ENCODE data around the gene DARS1.
"Not testable (repeated sequence)": the region's sequence is repeated elsewhere in the genome, so short reads cannot be mapped to it uniquely, and the experiment has no call there.

The DARS1 gene

GRCh38 chr2:135984199-135985017 lies 1.0 kb downstream of the DARS1 start:
- no peak for DNase-seq (ENCODE audit: low read depth)

DNA sequence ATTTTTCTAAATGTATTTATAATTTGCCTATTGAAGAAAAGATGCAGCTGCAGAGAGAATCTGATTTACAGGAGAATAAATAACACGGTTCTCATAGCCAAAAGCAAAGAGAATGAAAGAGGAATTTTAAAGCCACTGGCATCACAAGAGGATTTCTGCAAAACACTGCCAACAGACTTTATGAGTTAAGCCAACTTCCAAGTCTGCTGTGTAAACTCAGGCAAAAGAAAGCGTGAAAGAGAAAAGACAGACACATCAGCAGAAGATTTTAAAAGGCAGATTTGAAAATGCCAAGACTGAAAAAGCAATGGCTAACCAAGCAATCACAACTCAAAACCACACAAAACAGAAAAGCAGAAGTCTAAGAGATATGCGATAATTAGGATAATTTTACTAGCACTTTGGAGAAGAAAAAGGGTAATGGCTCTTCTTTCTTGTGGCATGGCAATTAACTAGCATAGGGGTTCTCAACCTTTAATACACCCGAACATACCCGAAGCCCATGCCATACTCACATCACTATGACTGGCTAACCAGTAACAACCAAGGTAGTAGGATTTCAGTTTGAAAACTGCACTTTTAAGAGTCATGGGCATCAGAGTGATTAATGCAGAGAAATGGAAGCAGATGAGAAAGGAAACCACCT lies 4.9 kb downstream of the DARS1 start:
- no peak for DNase-seq (ENCODE audit: low read depth)

- no peak for DNase-seq (ENCODE audit: low read depth)
These were observed 9.7 kb downstream of the DARS1 start for GRCh38 chr2:135975702-135976101.

- no peak for DNase-seq (ENCODE audit: low read depth)
These were observed 11.4 kb downstream of the DARS1 start for GRCh38 chr2:135974036-135974435.

DNA sequence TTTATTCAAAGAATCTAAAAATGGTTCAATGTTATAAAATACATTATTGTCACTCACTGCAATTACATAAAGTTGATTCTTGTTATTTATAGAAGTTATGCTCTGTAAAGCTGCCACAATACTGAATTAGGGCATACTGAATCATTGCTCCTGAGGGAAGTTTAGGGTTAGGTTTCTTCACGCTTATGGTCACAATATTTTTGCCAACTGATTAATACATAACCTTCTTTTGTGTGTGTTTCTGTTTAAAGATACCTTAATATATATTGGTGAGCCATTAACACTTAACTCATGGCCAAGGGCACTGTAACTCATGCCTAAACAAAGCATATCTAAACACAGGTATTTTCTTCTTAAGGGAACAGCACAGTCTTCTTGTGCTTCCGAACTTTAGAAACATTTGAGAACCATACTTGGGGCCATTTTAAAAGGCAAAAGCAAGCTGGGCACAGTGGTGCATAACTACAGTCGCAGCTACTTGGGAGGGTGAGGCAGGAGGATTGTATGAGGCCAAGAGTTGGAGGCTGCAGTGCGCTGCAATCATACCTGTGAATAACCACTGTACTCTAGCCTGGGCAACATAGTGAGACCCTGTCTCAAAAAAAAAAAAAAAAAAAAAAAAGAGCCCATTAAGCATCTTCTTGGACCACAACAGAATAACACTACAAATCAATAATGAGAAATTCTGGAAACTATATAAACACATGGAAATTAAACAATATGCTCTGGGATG lies 15.6 kb downstream of the DARS1 start:
- DNase-seq (ENCODE audit: low read depth): no peak

DNA sequence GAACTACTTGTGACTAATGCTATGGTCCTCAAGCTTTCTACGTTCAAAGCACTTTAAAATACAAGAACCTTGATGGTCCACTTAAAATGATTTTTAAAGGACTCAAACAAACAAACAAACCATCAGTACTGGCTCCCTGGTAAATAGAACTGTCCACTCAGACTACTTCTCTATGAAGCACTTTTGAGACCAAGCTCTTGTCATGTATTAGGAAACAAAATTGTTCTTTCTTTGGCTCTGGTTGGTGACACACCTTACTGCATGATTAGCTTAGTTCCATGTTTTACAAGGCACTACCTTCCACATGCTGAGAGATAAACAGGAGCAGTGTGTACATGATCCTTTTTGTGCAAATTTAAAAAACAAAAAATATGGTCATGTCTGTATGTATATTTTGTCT lies 19.7 kb downstream of the DARS1 start:
- DNase-seq (ENCODE audit: low read depth): no peak

DNA sequence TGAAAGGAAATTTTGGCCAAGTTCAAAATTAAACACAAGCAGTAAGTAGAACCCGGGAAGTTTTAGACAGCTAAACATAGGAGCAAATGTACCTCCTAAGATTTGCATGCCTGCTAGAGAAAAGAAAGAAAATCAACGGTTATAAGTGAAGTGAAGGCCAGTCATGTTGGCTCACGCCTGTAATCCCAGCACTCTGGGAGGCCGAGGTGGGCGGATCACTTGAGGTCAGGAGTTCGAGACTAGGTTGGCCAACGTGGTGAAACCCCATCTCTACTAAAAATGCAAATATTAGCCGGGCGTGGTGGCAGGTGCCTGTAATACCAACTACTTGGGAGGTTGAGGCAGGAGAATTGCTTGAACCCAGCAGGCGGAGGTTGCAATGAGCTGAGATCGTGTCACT lies 21.0 kb downstream of the DARS1 start:
- DNase-seq (ENCODE audit: low read depth): not testable (repeated sequence)

DNA sequence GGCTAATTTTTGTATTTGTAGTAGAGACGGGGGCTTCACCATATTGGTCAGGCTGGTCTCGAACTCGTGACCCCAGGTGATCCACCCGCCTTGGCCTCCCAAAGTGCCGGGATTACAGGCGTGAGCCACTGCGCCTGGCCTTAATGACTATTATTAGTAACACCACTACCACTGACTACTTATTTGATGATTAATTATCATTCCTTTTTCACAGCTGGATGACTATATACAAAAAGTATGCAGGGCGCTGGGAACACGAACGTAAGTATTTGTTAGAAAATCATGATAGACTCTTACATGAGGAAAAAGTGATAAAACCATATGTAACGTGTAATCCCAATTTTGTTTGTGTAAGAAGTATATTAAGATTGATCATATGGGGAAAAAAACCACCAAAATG lies 21.6 kb downstream of the DARS1 start:
- no peak for DNase-seq (ENCODE audit: low read depth)

DNA sequence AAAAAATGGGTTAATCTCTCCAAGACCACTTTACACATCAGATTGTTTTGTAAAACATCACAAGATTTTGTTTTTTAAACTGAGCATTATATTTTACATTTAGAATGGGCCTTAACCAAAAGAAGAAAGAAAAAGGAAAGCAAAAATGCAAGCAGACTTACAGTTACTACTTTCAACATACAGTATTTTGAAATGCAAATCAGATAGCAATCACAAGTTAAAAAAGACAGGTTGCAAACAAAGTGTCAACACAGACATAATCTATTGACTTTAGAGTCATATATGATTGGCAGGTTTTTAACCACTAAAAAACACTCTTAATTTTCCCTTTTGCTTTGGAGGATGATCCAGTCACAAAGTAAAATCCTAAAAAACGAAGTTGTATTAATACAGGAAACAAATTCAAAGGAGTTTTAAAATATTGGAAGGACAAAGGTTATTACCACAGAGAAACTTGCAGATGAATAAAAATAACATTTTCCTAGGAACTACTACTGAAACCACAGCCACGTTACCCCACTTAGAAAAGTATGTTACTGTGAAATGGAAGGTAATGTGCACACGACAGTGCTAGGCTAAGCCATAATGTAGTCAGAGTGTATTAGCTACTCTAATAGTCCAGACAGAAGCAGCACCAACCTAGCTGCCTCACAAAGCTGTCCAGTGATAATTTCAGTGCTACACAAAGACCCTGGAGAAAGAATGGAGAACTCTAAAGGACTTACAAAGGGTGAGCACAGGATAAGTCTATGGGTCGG lies 22.9 kb downstream of the DARS1 start:
- no peak for DNase-seq (ENCODE audit: low read depth)

DNA sequence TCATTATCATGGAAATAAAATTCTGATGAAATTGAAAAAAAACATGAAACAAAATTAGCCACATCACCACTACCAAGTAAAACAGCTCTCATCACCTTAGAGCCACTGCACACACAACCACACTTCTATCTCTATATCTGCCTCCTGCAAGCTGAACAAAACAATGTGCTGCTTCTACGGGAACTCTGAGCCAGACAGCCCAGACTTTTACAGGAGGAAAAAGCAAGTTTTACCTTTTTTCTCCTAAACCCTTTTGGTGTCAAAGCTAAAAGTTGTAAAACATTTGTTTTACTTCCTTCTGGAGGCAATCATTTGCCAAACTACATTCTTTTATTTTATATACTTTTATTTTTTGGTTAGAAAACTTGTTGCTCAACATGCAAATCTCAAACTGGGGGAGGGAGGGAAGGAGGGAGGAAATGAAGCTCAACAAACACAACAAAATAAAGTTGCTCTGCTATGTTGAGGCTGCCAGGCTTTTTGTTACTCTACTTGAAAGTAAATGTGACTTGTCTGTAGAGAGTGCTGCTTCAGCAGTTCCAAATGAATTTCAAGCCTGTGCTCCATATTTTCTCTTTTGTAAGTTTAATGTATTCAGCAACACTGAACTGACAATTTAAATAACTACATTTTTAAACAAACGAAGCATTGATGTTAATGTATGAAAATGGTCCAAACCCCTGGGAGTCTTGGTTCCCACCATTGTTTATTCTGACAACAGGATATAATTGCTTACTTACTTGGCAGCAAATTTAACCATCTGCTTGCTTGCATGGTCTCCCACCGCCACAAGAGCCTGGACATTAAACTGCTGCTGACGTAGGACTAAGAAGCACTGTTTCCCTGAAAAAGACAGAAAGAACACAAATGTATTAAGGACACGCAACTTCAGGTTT lies 24.5 kb downstream of the DARS1 start:
- no peak for DNase-seq (ENCODE audit: low read depth)

DNA sequence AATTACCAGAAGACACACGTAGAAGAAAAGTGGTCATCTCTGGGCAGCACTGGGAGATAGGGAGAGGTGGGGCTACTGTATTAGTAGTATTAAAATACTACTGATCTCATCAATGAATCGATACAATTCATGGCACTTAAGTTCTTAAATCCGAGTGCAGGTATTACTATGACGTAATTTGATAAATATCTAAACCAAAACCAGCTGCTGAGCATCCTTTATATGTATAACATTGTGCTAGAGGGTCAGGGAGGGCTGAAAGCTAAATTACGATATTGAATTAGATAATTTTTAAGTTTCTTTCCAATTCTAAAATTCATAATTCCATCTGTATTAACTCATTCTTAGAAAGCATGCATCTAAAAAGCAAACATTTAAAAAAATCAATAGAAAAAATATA lies 25.3 kb downstream of the DARS1 start:
- DNase-seq (ENCODE audit: low read depth): no peak

DNA sequence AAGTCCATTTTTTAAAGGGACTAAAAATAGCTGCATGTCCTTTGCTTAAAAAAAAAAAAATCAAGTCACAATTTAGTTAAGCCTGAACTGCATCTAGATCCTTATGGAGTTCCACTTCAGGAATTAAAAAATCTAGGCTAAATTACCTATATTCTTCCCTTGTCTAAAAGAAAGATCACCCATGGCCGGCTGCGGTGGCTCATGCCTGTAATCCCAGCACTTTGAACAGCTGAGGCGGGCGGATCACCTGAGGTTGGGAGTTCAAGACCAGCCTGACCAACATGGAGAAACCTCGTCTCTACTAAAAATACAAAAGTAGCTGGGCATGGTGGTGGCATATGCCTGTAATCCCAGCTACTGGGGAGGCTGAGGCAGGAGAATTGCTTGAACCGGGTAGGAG lies 26.5 kb downstream of the DARS1 start:
- not testable (repeated sequence) for DNase-seq (ENCODE audit: low read depth)

GRCh38 chr2:135954020-135954601 lies 31.3 kb downstream of the DARS1 start:
- DNase-seq (ENCODE audit: low read depth): no peak

DNA sequence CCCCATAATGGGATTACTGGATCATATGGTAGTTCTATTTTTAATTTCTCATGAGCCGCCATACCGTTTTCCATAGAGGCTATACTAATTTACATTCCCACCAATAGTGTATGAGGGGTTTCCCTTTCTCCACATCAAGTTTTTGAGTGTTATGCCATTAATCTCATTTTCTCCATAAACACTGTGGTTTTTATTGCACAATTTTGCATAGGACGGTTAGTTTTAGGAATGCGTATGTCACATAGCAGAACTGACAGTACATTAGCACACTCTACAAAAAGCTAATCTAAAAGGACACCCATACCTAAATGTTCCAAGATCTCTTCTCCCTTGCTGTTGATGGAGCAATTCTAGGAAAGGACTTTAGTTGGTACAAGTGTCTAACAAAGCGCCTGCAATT lies 32.5 kb downstream of the DARS1 start:
- no peak for DNase-seq (ENCODE audit: low read depth)

DNA sequence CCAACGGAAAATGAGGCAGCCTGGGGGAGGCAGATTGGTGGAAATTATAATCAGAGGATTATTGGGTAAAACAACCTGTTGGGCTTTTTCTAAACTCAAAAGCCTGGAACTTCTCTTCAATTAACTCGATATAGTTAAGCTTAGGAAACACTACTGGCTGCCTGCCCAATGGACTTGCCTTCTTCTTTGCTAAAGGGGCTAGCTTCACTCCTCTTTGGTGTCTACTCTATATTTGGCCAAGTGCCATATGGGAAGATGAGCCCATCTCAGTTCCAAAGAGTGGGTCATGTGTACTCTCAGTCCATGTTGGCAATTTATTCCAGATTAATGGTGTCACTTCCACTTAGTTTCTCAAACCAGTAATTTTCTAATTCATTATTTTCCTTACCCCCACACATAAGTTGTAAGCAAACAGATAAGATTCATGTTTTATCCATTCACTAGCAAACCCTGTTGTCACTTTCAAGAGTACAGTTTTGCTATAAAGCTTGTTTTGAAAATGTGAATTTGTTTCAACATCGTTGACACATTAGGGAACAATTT lies 34.3 kb downstream of the DARS1 start:
- DNase-seq (ENCODE audit: low read depth): no peak

GRCh38 chr2:135949451-135950234 lies 35.8 kb downstream of the DARS1 start:
- no peak for DNase-seq (ENCODE audit: low read depth)

GRCh38 chr2:135948642-135949355 lies 36.6 kb downstream of the DARS1 start:
- peak; percentile 21 for DNase-seq (ENCODE audit: low read depth)

DNA sequence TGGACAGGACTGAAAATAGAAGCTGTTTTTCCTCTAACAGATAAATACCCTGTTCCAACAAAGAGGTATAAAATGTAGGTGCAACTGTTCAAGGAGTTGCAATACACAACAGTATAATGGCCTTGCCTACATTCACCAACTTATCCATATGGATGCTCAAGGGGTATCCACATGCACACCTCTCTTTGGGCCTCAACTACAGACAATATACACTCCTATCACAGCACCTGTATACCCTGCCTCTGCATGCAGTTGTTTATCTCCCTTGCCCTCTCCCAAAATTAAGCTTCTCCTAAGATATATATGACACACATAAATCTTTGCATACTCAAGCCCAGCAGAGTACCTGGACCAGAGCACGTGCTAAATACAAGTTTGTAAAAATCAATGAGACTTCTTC lies 37.3 kb downstream of the DARS1 start:
- no peak for DNase-seq (ENCODE audit: low read depth)

GRCh38 chr2:135947483-135947882 lies 37.9 kb downstream of the DARS1 start:
- DNase-seq (ENCODE audit: low read depth): no peak
